ENCODE measurements around the gene GAGE12J.
"Not testable (repeated sequence)": the region's sequence is repeated elsewhere in the genome, so short reads cannot be mapped to it uniquely, and the experiment has no call there.

Gene GAGE12J

DNA sequence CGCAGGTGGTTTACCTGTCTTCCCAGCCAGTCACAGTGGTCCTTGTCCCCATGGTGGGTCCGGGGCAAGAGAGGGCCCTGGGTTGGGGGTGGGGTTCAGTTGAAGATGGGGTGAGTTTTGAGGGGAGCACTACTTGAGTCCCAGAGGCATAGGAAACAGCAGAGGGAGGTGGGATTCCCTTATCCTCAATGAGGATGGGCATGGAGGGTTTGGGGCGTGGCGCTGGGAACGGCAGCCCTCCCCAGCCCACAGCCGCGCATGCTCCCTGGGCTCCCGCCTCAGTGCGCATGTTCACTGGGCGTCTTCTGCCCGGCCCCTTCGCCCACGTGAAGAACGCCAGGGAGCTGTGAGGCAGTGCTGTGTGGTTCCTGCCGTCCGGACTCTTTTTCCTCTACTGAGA, at the start of gene GAGE12J:
TSS of gene GAGE12J (plus strand) at position 301 of the 400 bp plus-strand sequence. CDS start 1,157 bp downstream, outside the sequence.
- not testable (repeated sequence) for DNase-seq

DNA sequence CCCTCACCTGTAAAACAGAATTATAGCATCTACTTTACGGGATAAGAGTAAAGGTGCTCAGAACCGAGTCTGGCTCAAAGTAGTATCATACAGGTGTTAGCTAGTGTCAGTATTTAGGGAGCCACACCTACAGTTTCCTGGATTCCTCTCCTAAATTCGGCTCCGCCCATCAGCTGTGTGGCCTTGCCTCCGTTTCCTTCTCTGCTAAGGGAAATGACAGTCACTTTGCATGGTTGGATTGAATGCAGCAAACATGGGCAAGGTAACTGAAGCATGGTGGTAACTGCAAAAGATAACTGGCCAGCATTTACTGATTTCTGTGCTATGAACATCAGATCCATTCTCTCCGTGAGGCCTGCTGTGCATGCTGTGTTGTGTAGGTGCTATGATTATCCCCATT, 49.4 kb upstream of the GAGE12J start:
- no peak for TF ChIP-seq GATA1 (IDR thresholded peaks at IDR 0.05; ENCODE audit: low read depth, low read length)
- no peak for TF ChIP-seq POLR2A (IDR thresholded peaks at IDR 0.05; ENCODE audit: low read length)
- DNase-seq = no peak

GRCh38 chrX:49273181-49273727, 48.6 kb upstream of the GAGE12J start:
- peak; percentile 18 to 37 for DNase-seq
- no peak for TF ChIP-seq POLR2A (IDR thresholded peaks at IDR 0.05; ENCODE audit: low read length)
- no peak for TF ChIP-seq GATA1 (IDR thresholded peaks at IDR 0.05; ENCODE audit: low read depth, low read length)

DNA sequence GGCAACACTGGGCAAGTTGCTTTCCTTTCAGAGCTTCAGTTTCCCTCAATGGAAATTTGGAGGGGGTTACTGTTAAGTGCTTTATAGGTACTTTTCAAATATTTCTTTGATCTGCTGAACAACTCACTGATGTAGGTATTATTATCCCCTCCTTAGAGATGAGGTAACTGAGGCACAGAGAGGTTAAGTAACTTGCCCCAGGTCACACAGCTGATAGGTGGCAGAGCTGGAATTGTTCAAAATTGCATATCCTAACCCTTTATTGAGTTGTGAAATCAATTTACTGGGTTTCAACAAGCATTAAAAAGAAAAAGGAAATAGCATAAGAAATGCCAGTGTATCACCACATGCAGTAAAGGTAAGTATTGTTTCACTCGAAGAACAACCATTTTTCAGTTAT, 45.6 kb upstream of the GAGE12J start:
- no peak for DNase-seq
- TF ChIP-seq GATA1 (IDR thresholded peaks at IDR 0.05; ENCODE audit: low read depth, low read length) = no peak
- no peak for TF ChIP-seq POLR2A (IDR thresholded peaks at IDR 0.05; ENCODE audit: low read length)

DNA sequence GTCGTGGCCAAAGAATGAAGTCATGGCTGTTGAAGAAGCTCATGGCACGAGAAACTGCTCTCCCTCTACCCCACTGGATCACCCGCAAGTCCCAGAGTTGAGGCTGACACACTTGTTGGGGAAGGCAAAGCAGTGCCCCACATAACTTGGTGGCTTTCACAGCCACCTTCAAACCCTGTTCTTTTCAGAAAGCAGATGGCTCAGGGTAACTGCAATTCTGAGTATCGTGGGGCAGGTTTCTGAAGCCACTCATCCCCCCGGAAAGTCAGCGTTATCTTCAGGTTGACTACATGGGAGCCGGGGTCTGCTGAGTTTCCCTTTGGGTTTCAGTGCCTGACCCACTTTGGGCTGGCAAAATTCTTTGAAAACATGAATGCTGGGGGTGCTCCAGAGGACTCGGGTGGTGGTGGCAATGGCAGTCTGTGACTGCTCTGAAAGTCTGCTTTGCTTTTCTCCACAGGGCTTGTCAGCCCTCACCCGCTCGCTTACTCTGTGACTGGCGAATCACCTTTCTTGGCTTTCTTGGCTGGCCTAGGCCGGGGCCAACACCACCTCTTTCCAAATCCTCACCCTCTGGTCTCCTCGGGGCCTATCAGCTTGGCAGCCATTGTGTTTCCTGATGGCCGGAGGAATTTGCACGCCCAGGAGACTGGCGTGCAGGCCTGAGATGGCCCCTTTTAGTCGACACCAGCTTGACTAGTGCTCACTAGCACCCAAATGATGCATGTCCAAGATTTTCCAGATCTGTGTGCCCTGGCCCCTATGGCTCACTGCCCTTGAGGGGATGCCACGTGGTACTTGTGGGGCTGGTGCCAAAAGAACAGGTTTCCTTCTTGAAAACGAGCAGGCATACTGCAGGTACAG, 44.9 kb upstream of the GAGE12J start:
- DNase-seq = no peak
- TF ChIP-seq GATA1 (IDR thresholded peaks at IDR 0.05; ENCODE audit: low read depth, low read length) = no peak
- no peak for TF ChIP-seq POLR2A (IDR thresholded peaks at IDR 0.05; ENCODE audit: low read length)

DNA sequence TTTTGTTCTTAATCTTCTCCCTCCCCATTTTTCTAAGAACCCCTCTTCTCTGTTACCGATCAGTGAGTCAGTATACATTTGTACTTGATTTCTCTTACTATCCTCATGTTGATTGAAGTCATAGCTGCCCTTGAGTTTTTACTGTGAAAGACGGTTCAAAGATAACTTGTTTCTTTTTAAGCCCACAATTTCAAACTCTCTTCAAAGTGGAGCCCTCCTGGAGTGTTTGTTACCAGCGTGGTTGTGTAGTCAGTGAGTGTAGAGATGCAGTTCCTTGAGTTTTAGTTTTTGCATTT, 44.4 kb upstream of the GAGE12J start:
- TF ChIP-seq POLR2A (IDR thresholded peaks at IDR 0.05; ENCODE audit: low read length) (no peak), GATA1 (IDR thresholded peaks at IDR 0.05; ENCODE audit: low read depth, low read length) (no peak)

GRCh38 chrX:49278081-49278480, 43.8 kb upstream of the GAGE12J start:
- TF ChIP-seq GATA1 (IDR thresholded peaks at IDR 0.05; ENCODE audit: low read depth, low read length) (no peak), POLR2A (IDR thresholded peaks at IDR 0.05; ENCODE audit: low read length) (no peak)
- no peak for DNase-seq

More for the DNA sequence above, 44.4 kb upstream of the GAGE12J start:
- DNase-seq = no peak

- DNase-seq = peak in 1 of 2 experiments; percentile 6
- no peak for TF ChIP-seq GATA1 (IDR thresholded peaks at IDR 0.05; ENCODE audit: low read depth, low read length)
- TF ChIP-seq POLR2A (IDR thresholded peaks at IDR 0.05; ENCODE audit: low read length) = no peak
Measured at GRCh38 chrX:49282647-49283011, 39.2 kb upstream of the GAGE12J start.

- TF ChIP-seq POLR2A (IDR thresholded peaks at IDR 0.05; ENCODE audit: low read length) (no peak), GATA1 (IDR thresholded peaks at IDR 0.05; ENCODE audit: low read depth, low read length) (no peak)
- no peak for DNase-seq
Measured at GRCh38 chrX:49284212-49284611, 37.6 kb upstream of the GAGE12J start.

GRCh38 chrX:49286136-49286535, 35.7 kb upstream of the GAGE12J start:
- no peak for DNase-seq
- TF ChIP-seq GATA1 (IDR thresholded peaks at IDR 0.05; ENCODE audit: low read depth, low read length) (no peak), POLR2A (IDR thresholded peaks at IDR 0.05; ENCODE audit: low read length) (no peak)

- TF ChIP-seq POLR2A (IDR thresholded peaks at IDR 0.05; ENCODE audit: low read length) = no peak
- no peak for TF ChIP-seq GATA1 (IDR thresholded peaks at IDR 0.05; ENCODE audit: low read depth, low read length)
- no peak for DNase-seq
Measured at GRCh38 chrX:49286581-49286980, 35.3 kb upstream of the GAGE12J start.

DNA sequence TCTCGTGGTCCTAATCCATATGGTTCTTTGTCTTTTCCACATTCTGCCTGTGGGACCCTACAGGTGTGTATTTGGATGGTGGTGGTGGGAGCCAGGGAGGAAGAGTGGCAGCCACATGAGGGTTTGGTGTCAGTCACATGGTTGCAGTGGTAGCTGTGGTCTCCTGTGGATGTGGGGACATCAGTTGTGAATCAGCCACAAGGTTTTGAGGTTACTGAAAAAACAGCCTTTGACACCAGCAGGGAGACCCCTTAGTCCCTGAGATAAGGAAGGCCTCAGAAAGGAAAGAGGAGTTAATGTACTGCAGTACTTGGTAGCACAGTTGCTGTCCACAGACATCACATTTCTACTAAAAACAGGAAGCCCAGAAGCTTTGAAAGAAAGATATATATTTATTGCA, 34.2 kb upstream of the GAGE12J start:
- TF ChIP-seq GATA1 (IDR thresholded peaks at IDR 0.05; ENCODE audit: low read depth, low read length) (no peak), POLR2A (IDR thresholded peaks at IDR 0.05; ENCODE audit: low read length) (no peak)
- no peak for DNase-seq

GRCh38 chrX:49290215-49290614, 31.6 kb upstream of the GAGE12J start:
- no peak for TF ChIP-seq POLR2A (IDR thresholded peaks at IDR 0.05; ENCODE audit: low read length)
- TF ChIP-seq GATA1 (IDR thresholded peaks at IDR 0.05; ENCODE audit: low read depth, low read length) = no peak
- no peak for DNase-seq

- no peak for TF ChIP-seq GATA1 (IDR thresholded peaks at IDR 0.05; ENCODE audit: low read depth, low read length)
- no peak for TF ChIP-seq POLR2A (IDR thresholded peaks at IDR 0.05; ENCODE audit: low read length)
- DNase-seq = peak; percentile 69 to 77
Measured at GRCh38 chrX:49291615-49292337, 30.1 kb upstream of the GAGE12J start.

Measured in erythroblast (primary cell).